Upper lobe of left lung (tissue), 4 donors: Measurements from ENCODE around the gene EIF4EBP3.
"Not testable (repeated sequence)": the region's sequence is repeated elsewhere in the genome, so short reads cannot be mapped to it uniquely, and the experiment has no call there.

Experiments used
- POLR2A ChIP-seq, 4 donors: fragments of 450-650 bp; IDR thresholded peaks; one replicate each; pipeline ENCODE4 v1.5.1; 2016 to 2017; ENCODE audit warnings: antibody characterized with exemption in 4 of 4, mild to moderate bottlenecking in 2 of 4
- TF ChIP-seq, protein P1 (sequence below), 6 experiments: fragments of 450-650 bp in 4 of 6; fragments of 200-600 bp in 2 of 6; sonication (generic) in 2 of 6; IDR thresholded peaks; one replicate each; pipeline ENCODE4 v1.5.1; 2016 to 2019; ENCODE audit warnings: antibody characterized with exemption in 6 of 6

- TF ChIP-seq, protein P1, sequence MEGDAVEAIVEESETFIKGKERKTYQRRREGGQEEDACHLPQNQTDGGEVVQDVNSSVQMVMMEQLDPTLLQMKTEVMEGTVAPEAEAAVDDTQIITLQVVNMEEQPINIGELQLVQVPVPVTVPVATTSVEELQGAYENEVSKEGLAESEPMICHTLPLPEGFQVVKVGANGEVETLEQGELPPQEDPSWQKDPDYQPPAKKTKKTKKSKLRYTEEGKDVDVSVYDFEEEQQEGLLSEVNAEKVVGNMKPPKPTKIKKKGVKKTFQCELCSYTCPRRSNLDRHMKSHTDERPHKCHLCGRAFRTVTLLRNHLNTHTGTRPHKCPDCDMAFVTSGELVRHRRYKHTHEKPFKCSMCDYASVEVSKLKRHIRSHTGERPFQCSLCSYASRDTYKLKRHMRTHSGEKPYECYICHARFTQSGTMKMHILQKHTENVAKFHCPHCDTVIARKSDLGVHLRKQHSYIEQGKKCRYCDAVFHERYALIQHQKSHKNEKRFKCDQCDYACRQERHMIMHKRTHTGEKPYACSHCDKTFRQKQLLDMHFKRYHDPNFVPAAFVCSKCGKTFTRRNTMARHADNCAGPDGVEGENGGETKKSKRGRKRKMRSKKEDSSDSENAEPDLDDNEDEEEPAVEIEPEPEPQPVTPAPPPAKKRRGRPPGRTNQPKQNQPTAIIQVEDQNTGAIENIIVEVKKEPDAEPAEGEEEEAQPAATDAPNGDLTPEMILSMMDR (IDR thresholded peaks at IDR 0.05) = not testable (repeated sequence)
- TF ChIP-seq POLR2A (IDR thresholded peaks at IDR 0.05) = not testable (repeated sequence)
Measured at GRCh38 chr5:140579188-140579747, 31.8 kb downstream of the EIF4EBP3 start.
